Right lobe of liver (tissue), 6 donors: ENCODE measurements around the gene CPT1A. TPM values are rescaled to one million over a fixed set of nuclear protein-coding genes. Genes with fewer than 3 reads are reported as not detected.

Source experiments
- ATAC-seq, 4 donors: fragments of 200-7000 bp; cut with Tn5 transposase; one replicate each; pipeline ENCODE4 v1.9.1; 2020; ENCODE audit warnings: mild to moderate bottlenecking in 4 of 4, moderate library complexity in 4 of 4
- DNase-seq, 3 donors: peaks; one replicate each; pipeline ENCODE4 v3.0.0-alpha.2; 2020
- H3K27ac ChIP-seq, 3 donors: fragments of 200-600 bp; one replicate each; pipeline ENCODE4 v1.8.0; 2022
- H3K27me3 ChIP-seq, 2 donors: fragments of 200-600 bp; one replicate each; pipeline ENCODE4 v1.8.0; 2022
- H3K36me3 ChIP-seq, 4 donors: fragments of 200-600 bp; sonication (generic) in 1 of 4; one replicate each; pipeline versions ENCODE4 v1.5.1 to v1.8.0; 2017 to 2022; ENCODE audit warnings: control low read depth in 1 of 4
- H3K4me1 ChIP-seq, 4 donors: fragments of 200-600 bp; sonication (generic) in 1 of 4; one replicate each; pipeline versions ENCODE4 v1.5.1 to v1.8.0; 2017 to 2022; ENCODE audit warnings: control low read depth in 1 of 4
- H3K4me3 ChIP-seq, 3 donors: fragments of 200-600 bp; one replicate each; pipeline ENCODE4 v1.8.0; 2022
- H3K9me3 ChIP-seq, 4 donors: fragments of 200-600 bp; sonication (generic) in 1 of 4; one replicate each; pipeline versions ENCODE4 v1.5.1 to v1.8.0; 2017 to 2022; ENCODE audit warnings: control low read depth in 1 of 4
- CTCF ChIP-seq, 4 donors: fragments of 200-600 bp in 3 of 4; fragments of 450-650 bp in 1 of 4; IDR thresholded peaks; one replicate each; pipeline versions ENCODE4 v1.5.1 to v1.8.0; 2016 to 2022; ENCODE audit warnings: antibody characterized with exemption in 4 of 4, mild to moderate bottlenecking in 2 of 4
- POLR2A ChIP-seq: fragments of 450-650 bp; IDR thresholded peaks from one replicate; pipeline ENCODE4 v1.6.1; 2017; ENCODE audit warnings: antibody characterized with exemption, mild to moderate bottlenecking
- WGBS: methylation state at CpG from one replicate; pipeline ENCODE4 v1.1.6; 2018; ENCODE audit warnings: low coverage, low lambda C conversion rate; ENCODE audit not compliant: insufficient coverage; ENCODE audit errors: missing lambda C conversion rate; 5-methylcytosine and 5-hydroxymethylcytosine counted together
- intact Hi-C, 2 donors: fragments of 100-400 bp; cut with DNase I; formaldehyde crosslinking; loops; one replicate each; pipeline versions ENCODE4 v1.11.2 to v1.14.1; 2022
- total RNA-seq, 6 experiments: library from RNA; depleted of rRNA in 2 of 6; stranded (reverse); fragments of >200 nt in 2 of 6; fragmentation: NEBNext Ultra II Directional in 3 of 6; extraction: Animal tissue kit (Norgen Biotek cat#: 25700) in 3 of 6; gene quantifications; one replicate each; pipeline versions ENCODE4 v1.1.0 to v1.2.4, GENCODE V29; 2016 to 2023
- donor health status: DM: no; HTN: yes; CAD: no.
- donor health status: DM: no; HTN: no; CAD: no.
- donor health status: DM: no; HTN: no; CAD: no.
- donor health status: DM: no; HTN: yes; CAD: no.
- donor health status: DM: no; HTN: yes; CAD: no.

CPT1A gene
- total RNA-seq, 6 experiments from 2014 or later, result 30.5 to 152 (median 90.8) TPM

- H3K9me3 ChIP-seq, result no peaks in the 10 kb centered on the region
- no peak overlapping the region for H3K4me3 ChIP-seq
- no peak for TF ChIP-seq CTCF (IDR thresholded peaks at IDR 0.05)
- TF ChIP-seq POLR2A, result no peak
- DNase-seq (no peak), ATAC-seq (no peak)
- no peaks in the 10 kb centered on the region for H3K4me1 ChIP-seq
- intact Hi-C loops, result no loop called here
- no peak overlapping the region for H3K27ac ChIP-seq
- no peaks in the 10 kb centered on the region for H3K27me3 ChIP-seq
- H3K36me3 ChIP-seq, result peaks cover 14 to 89% (median 68%) of the 10 kb centered on the region in 4 donors
- WGBS, result 82% methylated on average over 4 of the region's 4 CpGs
Measured at GRCh38 chr11:68775951-68776388, 65.7 kb downstream of the CPT1A start.

GRCh38 chr11:68774194-68774585, 67.5 kb downstream of the CPT1A start:
- intact Hi-C loops, result no loop called here
- DNase-seq (no peak), ATAC-seq (no peak)
- Histone ChIP-seq H3K4me1 (no peaks in the 10 kb centered on the region), H3K27ac (no peak overlapping the region), H3K27me3 (no peaks in the 10 kb centered on the region), H3K36me3 (peaks cover 14 to 89% (median 69%) of the 10 kb centered on the region in 4 donors), H3K4me3 (no peak overlapping the region), H3K9me3 (no peaks in the 10 kb centered on the region)
- TF ChIP-seq POLR2A (no peak), CTCF (IDR thresholded peaks at IDR 0.05) (no peak)
- 92% methylated on average over 9 of the region's 9 CpGs for WGBS

- intact Hi-C loops, result no loop called here
- no peak for DNase-seq
- WGBS, result 81% methylated on average over 13 of the region's 22 CpGs
- Histone ChIP-seq H3K4me3 (no peak overlapping the region), H3K27ac (no peak overlapping the region), H3K9me3 (no peaks in the 10 kb centered on the region), H3K4me1 (no peaks in the 10 kb centered on the region), H3K36me3 (peaks cover 14 to 94% (median 72%) of the 10 kb centered on the region in 4 donors), H3K27me3 (no peaks in the 10 kb centered on the region)
- TF ChIP-seq CTCF (IDR thresholded peaks at IDR 0.05) (no peak), POLR2A (no peak)
- no peak for ATAC-seq
Measured at GRCh38 chr11:68773521-68774193, 68.1 kb downstream of the CPT1A start.

- intact Hi-C loops, result no loop called here
- ATAC-seq (no peak), DNase-seq (no peak)
- 100% methylated on average over 1 of the region's 20 CpGs for WGBS
- Histone ChIP-seq H3K4me3 (no peak overlapping the region), H3K27me3 (no peaks in the 10 kb centered on the region), H3K4me1 (no peaks in the 10 kb centered on the region), H3K27ac (no peak overlapping the region), H3K36me3 (peaks cover 14 to 93% (median 73%) of the 10 kb centered on the region in 4 donors), H3K9me3 (no peaks in the 10 kb centered on the region)
- TF ChIP-seq CTCF (IDR thresholded peaks at IDR 0.05) (no peak), POLR2A (no peak)
Measured at GRCh38 chr11:68772936-68773335, 68.8 kb downstream of the CPT1A start.
